ENCODE measurements around the gene GNB3. TPM values are rescaled to one million over a fixed set of nuclear protein-coding genes. Genes with fewer than 3 reads are reported as not detected.
A peak's percentile ranks its signal among the peaks of the same experiment; 100 is the strongest.
"Not testable (repeated sequence)": the region's sequence is repeated elsewhere in the genome, so short reads cannot be mapped to it uniquely, and the experiment has no call there.

GNB3 gene
- total RNA-seq, 2 donors from 2014 or later, result 0.62 to 0.72 TPM

DNA sequence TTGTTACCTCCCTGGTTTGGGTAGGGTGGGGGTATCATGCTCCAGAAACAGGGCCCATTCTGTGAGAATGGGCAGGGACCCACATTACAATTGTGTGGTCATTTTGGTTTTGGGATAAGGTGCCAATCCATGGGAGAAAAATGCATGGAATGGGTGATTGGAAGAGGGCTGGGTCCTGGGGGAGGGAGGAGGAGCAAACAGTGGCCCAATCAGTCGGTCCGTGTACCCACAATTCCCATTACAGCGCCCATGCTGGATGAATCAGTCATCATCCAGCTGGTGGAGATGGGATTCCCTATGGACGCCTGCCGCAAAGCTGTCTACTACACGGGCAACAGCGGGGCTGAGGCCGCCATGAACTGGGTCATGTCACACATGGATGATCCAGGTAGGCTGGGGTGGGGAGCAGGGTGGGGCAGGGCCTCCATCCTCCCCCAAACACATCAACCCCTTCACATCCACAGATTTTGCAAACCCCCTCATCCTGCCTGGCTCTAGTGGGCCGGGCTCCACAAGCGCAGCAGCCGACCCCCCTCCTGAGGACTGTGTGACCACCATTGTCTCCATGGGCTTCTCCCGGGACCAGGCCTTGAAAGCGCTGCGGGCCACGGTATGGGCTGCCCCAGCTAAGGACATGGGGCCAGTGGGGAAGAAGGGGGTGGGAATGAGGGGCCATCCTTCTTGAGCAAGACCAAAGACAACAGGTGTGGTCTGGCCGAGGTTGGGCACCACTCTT, 23.0 kb downstream of the GNB3 start:
- intact Hi-C loops (cut with DNase I), result no loop called here

DNA sequence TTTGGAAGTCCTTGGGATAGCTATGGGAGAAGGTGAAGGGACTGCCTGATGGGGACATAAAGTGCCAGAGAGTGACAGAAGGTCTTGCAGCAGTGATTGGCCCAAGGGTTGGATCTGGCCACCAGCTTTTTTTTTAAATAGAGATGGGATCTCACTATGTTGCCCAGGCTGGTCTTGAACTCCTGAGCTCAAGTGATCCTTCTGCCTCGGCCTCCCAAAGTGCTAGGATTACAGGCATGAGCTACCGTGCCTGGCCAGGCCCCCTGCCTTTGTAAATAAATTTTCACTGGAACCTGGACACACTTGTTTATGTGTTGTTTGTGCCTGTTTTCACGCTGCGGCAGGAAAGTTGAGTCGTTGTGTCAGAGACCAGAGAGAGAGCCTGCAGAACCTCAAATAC, 24.6 kb downstream of the GNB3 start:
- not testable (repeated sequence) for H3K36me3 ChIP-seq; H3K27me3 ChIP-seq; H3K4me3 ChIP-seq; H3K27ac ChIP-seq; DNase-seq; H3K9me3 ChIP-seq; H3K9ac ChIP-seq (ENCODE audit: low read depth in 2 of 2, low read length in 2 of 2)
- intact Hi-C loops (cut with DNase I), result loop anchor here (5.0 kb wide), 1 partner anchor 102 kb away; no protein-coding TSS in a partner anchor
- peaks cover 13% of the 10 kb centered on the region for H3K4me1 ChIP-seq

More for the DNA sequence above, 23.0 kb downstream of the GNB3 start:
- H3K4me3 ChIP-seq, result no peak overlapping the region
- H3K4me1 ChIP-seq, result peaks cover 5% of the 10 kb centered on the region
- H3K9ac ChIP-seq (ENCODE audit: low read depth in 2 of 2, low read length in 2 of 2), result no peak overlapping the region
- TF ChIP-seq, protein P1, sequence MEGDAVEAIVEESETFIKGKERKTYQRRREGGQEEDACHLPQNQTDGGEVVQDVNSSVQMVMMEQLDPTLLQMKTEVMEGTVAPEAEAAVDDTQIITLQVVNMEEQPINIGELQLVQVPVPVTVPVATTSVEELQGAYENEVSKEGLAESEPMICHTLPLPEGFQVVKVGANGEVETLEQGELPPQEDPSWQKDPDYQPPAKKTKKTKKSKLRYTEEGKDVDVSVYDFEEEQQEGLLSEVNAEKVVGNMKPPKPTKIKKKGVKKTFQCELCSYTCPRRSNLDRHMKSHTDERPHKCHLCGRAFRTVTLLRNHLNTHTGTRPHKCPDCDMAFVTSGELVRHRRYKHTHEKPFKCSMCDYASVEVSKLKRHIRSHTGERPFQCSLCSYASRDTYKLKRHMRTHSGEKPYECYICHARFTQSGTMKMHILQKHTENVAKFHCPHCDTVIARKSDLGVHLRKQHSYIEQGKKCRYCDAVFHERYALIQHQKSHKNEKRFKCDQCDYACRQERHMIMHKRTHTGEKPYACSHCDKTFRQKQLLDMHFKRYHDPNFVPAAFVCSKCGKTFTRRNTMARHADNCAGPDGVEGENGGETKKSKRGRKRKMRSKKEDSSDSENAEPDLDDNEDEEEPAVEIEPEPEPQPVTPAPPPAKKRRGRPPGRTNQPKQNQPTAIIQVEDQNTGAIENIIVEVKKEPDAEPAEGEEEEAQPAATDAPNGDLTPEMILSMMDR (IDR thresholded peaks at IDR 0.05), result no peak
- no peaks in the 10 kb centered on the region for H3K27me3 ChIP-seq
- no peak overlapping the region for H3K27ac ChIP-seq
- peaks cover 6% of the 10 kb centered on the region for H3K36me3 ChIP-seq
- H3K9me3 ChIP-seq, result no peaks in the 10 kb centered on the region
- DNase-seq, result no peak

DNA sequence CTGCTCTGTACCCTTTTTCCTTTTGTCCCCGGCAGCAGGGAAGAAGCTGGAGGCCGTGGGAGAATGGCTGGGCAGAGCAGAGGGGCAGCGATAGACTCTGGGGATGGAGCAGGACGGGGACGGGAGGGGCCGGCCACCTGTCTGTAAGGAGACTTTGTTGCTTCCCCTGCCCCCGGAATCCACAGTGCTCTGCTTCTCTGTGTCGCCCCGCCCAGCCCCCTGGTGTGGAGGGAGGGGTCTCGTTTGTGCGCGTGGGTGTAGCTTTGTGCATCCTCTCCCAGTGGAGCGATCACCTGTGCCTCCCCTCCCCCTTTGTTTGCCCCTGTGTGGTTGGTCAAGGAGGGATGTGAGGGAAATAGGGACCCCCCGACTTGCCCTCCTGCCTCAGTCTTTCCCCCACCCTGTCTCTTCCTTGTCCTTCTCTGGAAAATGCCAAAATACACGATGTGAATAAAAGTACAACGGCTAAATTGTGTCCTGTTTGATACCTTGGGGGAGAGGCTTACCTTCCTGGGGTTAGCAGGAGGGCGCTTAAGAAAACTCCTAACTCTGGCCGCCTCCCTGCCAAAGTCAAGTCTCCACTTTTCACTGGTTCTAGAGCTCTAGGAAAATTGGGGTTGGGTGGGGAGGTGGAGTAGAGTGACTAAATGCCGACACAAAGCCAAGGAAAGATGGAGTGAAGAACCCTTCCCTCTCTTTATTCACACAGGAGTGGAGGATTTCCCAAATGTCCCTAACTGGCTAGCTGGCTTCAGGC, 25.6 kb downstream of the GNB3 start:
- H3K9me3 ChIP-seq, result no peaks in the 10 kb centered on the region
- H3K4me1 ChIP-seq, result peaks cover 19% of the 10 kb centered on the region
- peak overlapping the region; percentile 98 for H3K4me3 ChIP-seq
- DNase-seq, result no peak
- no peaks in the 10 kb centered on the region for H3K27me3 ChIP-seq
- intact Hi-C loops (cut with DNase I), result loop anchor here (5.0 kb wide), 1 partner anchor 101 kb away; no protein-coding TSS in a partner anchor
- TF ChIP-seq, protein P1 (IDR thresholded peaks at IDR 0.05), result no peak
- H3K36me3 ChIP-seq, result peaks cover 13% of the 10 kb centered on the region
- H3K27ac ChIP-seq, result peak overlapping the region; percentile 96
- peak overlapping the region; percentile 73 to 79 for H3K9ac ChIP-seq (ENCODE audit: low read depth in 2 of 2, low read length in 2 of 2)

DNA sequence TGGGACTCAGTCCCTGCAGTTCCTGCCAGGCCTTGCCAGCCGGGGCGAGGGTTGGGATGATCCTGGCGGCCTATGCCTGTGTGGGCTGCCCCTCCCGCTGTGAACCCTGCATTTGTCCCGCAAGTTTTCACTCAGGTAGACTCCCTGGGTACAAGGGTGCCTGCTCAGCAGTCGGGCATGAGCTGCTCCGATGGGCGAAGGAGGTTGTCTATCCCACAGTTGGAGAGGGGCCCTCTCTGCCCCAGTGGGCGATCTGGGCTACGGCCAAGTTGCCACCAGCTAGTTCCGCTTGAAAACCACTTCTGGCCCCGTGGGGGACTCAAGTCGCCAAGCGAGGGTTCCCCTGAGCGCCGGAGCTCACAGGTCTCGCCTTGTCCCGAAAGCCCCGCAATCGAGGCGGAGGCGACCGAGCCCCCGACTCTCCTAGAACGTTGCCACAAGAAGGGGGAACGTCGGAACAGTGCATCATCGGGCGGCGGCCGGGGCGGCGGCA, 26.2 kb downstream of the GNB3 start:
- TF ChIP-seq, protein P1 (IDR thresholded peaks at IDR 0.05), result no peak
- intact Hi-C loops (cut with DNase I), result loop anchor here (5.0 kb wide), 1 partner anchor 100 kb away; no protein-coding TSS in a partner anchor
- Histone ChIP-seq H3K27me3 (no peaks in the 10 kb centered on the region), H3K36me3 (peaks cover 12% of the 10 kb centered on the region), H3K9me3 (no peaks in the 10 kb centered on the region), H3K4me3 (peak overlapping the region; percentile 98), H3K4me1 (peaks cover 22% of the 10 kb centered on the region), H3K27ac (peak overlapping the region; percentile 96), H3K9ac (ENCODE audit: low read depth in 2 of 2, low read length in 2 of 2) (peak overlapping the region; percentile 73 to 79)
- no peak for DNase-seq

DNA sequence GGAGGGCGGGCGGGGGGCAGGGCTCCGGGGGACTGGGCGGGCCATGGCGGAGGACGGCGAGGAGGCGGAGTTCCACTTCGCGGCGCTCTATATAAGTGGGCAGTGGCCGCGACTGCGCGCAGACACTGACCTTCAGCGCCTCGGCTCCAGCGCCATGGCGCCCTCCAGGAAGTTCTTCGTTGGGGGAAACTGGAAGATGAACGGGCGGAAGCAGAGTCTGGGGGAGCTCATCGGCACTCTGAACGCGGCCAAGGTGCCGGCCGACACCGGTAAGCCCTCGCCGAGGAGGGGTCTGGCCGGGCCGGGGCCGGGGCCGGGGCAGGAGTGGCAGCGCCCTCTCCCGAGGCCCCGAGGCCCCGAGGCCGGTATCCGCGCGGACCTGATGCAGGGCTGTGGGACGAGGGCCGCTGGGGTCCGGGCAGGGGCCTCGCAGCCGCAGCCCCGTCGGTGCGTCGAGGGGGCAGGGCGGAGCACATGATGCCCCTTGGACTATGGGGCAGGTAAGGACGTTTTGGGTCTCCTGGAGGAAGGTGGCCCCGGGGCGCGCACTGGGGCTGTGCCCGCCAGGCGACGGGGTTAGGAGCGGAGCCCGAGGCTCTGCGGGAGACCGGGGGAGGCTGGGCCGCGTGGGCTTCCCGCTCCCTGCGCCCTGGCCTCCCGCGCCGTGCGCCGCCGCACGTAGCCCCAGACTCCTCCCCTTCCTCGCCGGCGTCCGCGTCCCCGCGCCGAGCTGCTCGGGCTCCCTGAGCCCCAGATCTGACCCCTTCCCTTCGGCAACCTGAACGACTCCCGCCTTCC, 26.9 kb downstream of the GNB3 start, which contains the start of gene TPI1:
Gene TPI1, plus strand, starts transcription at position 119 of the 798 bp plus-strand sequence. Its CDS starts 36 bp downstream, at position 155.
- DNase-seq, result peak; percentile 88
- Histone ChIP-seq H3K27ac (peak within 1 kb of the TSS; percentile 96), H3K9ac (ENCODE audit: low read depth in 2 of 2, low read length in 2 of 2) (peak within 1 kb of the TSS; percentile 90 to 97), H3K4me1 (peaks cover 22% of the 10 kb centered on the region), H3K4me3 (peak within 1 kb of the TSS; percentile 98), H3K36me3 (peaks cover 12% of the 10 kb centered on the region), H3K9me3 (no peaks in the 10 kb centered on the region), H3K27me3 (no peaks in the 10 kb centered on the region)
- TF ChIP-seq, protein P1 (IDR thresholded peaks at IDR 0.05), result no peak
- intact Hi-C loops (cut with DNase I), result loop anchor here (5.0 kb wide), 1 partner anchor 100 kb away; no protein-coding TSS in a partner anchor
